IMR-90 (cell line): Measurements from ENCODE around the gene PDE5A.

Experiments
- CHD1 ChIP-seq: IDR thresholded peaks from 2 replicates; pipeline ENCODE4 v1.6.1; 2012; ENCODE audit warnings: low read depth, low read length, improper control_type of control experiment
- CTCF ChIP-seq: conservative IDR thresholded peaks from 2 replicates; pipeline ENCODE4 v1.5.1; 2012; ENCODE audit warnings: mild to moderate bottlenecking, low read depth, low read length, improper control_type of control experiment
- FOS ChIP-seq: fragments of 150-350 bp; IDR thresholded peaks from 2 replicates; pipeline ENCODE4 v1.6.1; 2016; ENCODE audit warnings: low read depth, low read length
- MAFK ChIP-seq: IDR thresholded peaks from 2 replicates; pipeline ENCODE4 v1.6.1; 2012; ENCODE audit warnings: low read depth, low read length, improper control_type of control experiment
- MAZ ChIP-seq: IDR thresholded peaks from 2 replicates; pipeline ENCODE4 v1.6.1; 2012; ENCODE audit warnings: low read depth, mild to moderate bottlenecking, low read length, improper control_type of control experiment, moderate library complexity, borderline replicate concordance
- NFE2L2 ChIP-seq: fragments of 150-350 bp; IDR thresholded peaks from 2 replicates; pipeline ENCODE4 v1.6.1; 2016; ENCODE audit warnings: low read depth, mild to moderate bottlenecking, low read length
- POLR2A ChIP-seq: IDR thresholded peaks from 2 replicates; pipeline ENCODE4 v1.6.1; 2012; ENCODE audit warnings: mild to moderate bottlenecking, low read depth, low read length
- SMC3 ChIP-seq: fragments of 150-350 bp; IDR thresholded peaks from 2 replicates; pipeline ENCODE4 v1.6.1; 2016; ENCODE audit warnings: low read depth, mild to moderate bottlenecking, antibody characterized with exemption, low read length, moderate library complexity
- TF ChIP-seq, protein P1 (sequence below): fragments of 150-350 bp; IDR thresholded peaks from 2 replicates; pipeline ENCODE4 v1.6.1; 2017; ENCODE audit warnings: mild to moderate bottlenecking, antibody characterized with exemption, low read length, low read depth
- TF ChIP-seq, protein P2 (sequence below): fragments of 150-350 bp; IDR thresholded peaks from 2 replicates; pipeline ENCODE4 v1.6.1; 2016; ENCODE audit warnings: low read depth, mild to moderate bottlenecking, low read length, moderate library complexity, borderline replicate concordance

GRCh38 chr4:119479180-119479808, 149.3 kb downstream of the PDE5A start:
- TF ChIP-seq, protein P1, sequence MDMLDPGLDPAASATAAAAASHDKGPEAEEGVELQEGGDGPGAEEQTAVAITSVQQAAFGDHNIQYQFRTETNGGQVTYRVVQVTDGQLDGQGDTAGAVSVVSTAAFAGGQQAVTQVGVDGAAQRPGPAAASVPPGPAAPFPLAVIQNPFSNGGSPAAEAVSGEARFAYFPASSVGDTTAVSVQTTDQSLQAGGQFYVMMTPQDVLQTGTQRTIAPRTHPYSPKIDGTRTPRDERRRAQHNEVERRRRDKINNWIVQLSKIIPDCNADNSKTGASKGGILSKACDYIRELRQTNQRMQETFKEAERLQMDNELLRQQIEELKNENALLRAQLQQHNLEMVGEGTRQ = no peak
- TF ChIP-seq CTCF = no peak
- TF ChIP-seq SMC3 = no peak
- TF ChIP-seq POLR2A = no peak
- TF ChIP-seq MAZ = no peak
- TF ChIP-seq MAFK = peak; percentile 66
- TF ChIP-seq NFE2L2 = no peak
- TF ChIP-seq CHD1 = no peak
- TF ChIP-seq FOS = no peak
- TF ChIP-seq, protein P2, sequence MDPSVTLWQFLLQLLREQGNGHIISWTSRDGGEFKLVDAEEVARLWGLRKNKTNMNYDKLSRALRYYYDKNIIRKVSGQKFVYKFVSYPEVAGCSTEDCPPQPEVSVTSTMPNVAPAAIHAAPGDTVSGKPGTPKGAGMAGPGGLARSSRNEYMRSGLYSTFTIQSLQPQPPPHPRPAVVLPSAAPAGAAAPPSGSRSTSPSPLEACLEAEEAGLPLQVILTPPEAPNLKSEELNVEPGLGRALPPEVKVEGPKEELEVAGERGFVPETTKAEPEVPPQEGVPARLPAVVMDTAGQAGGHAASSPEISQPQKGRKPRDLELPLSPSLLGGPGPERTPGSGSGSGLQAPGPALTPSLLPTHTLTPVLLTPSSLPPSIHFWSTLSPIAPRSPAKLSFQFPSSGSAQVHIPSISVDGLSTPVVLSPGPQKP = no peak
